ENCODE results near the gene GSN. TPM values are rescaled to one million over a fixed set of nuclear protein-coding genes. Genes with fewer than 3 reads are reported as not detected.

GSN gene
- total and polyA plus RNA-seq, 11 donors: 379 to 2,088 (median 689) TPM

DNA sequence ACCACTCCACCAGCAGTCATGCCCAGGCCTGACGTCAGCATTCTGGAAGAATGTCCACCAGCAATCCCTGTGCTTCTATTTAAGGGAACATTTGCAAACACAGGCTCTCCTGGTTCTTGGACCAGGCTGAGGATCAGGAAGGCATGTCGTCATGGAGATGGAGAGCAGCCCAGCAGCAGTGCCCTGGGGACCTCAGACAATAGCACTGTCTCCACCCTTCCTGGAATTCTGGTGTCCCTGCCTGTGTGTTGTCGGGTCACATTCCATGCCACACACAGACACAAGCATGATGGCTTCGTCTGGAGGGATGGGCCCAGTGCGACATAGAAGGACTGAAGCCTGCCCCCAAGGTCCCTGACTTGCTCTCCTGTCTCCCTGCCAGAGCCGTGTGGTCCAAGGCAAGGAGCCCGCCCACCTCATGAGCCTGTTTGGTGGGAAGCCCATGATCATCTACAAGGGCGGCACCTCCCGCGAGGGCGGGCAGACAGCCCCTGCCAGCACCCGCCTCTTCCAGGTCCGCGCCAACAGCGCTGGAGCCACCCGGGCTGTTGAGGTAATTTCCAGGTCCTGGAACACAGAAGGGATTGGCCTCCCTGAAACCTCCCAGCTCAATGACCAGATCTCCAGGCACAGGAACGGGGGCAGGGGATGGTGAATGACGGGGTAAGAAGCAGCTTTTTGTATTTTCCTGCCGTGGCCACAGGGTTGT lies 58.3 kb downstream of the GSN start:
- H3K9me3 ChIP-seq: no peaks in the 10 kb centered on the region
- DNase-seq: peak; percentile 89 to 95 (median 92)
- H3K4me1 ChIP-seq: peaks cover 6 to 94% (median 54%) of the 10 kb centered on the region in 12 donors
- 33 to 60% (median 44%) methylated on average over 18 to 19 of the region's 19 CpGs for WGBS, 4 donors
- TF ChIP-seq, protein P1, sequence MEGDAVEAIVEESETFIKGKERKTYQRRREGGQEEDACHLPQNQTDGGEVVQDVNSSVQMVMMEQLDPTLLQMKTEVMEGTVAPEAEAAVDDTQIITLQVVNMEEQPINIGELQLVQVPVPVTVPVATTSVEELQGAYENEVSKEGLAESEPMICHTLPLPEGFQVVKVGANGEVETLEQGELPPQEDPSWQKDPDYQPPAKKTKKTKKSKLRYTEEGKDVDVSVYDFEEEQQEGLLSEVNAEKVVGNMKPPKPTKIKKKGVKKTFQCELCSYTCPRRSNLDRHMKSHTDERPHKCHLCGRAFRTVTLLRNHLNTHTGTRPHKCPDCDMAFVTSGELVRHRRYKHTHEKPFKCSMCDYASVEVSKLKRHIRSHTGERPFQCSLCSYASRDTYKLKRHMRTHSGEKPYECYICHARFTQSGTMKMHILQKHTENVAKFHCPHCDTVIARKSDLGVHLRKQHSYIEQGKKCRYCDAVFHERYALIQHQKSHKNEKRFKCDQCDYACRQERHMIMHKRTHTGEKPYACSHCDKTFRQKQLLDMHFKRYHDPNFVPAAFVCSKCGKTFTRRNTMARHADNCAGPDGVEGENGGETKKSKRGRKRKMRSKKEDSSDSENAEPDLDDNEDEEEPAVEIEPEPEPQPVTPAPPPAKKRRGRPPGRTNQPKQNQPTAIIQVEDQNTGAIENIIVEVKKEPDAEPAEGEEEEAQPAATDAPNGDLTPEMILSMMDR (IDR thresholded peaks at IDR 0.05): no peak
- peak in 1 of 2 donors; percentile 40 for TF ChIP-seq POLR2A (IDR thresholded peaks at IDR 0.05)
- peak; percentile 89 to 94 (median 94) for ATAC-seq
- peak overlapping the region in 3 of 12 donors; percentile 9 to 29 (median 22) for H3K4me3 ChIP-seq
- intact Hi-C loops (cut with DNase I): loop anchor here in 4 of 10 donors (1.0 to 2.0 kb wide), 4 partner anchors 19 to 44 kb away; partner anchors contain the start of gene STOM (in 2 of the 4)
- peak overlapping the region; percentile 80 to 98 (median 93) for H3K27ac ChIP-seq
- H3K36me3 ChIP-seq: peaks cover 0 to 100% (median 97%) of the 10 kb centered on the region in 9 donors
- no peaks in the 10 kb centered on the region for H3K27me3 ChIP-seq

- ATAC-seq (no peak), DNase-seq (peak in 1 of 5 donors; percentile 25)
- WGBS, 4 donors: 80 to 90% (median 84%) methylated on average over 10 to 11 of the region's 11 CpGs
- Histone ChIP-seq H3K4me1 (peaks cover 6 to 98% (median 52%) of the 10 kb centered on the region in 12 donors), H3K27me3 (no peaks in the 10 kb centered on the region), H3K36me3 (peaks cover 0 to 100% (median 97%) of the 10 kb centered on the region in 9 donors), H3K4me3 (peak overlapping the region in 3 of 12 donors; percentile 9 to 29 (median 22)), H3K9me3 (no peaks in the 10 kb centered on the region), H3K27ac (peak overlapping the region; percentile 80 to 98 (median 93))
- TF ChIP-seq, protein P1 (IDR thresholded peaks at IDR 0.05): no peak
- no peak for TF ChIP-seq POLR2A (IDR thresholded peaks at IDR 0.05)
- intact Hi-C loops (cut with DNase I): loop anchor here in 4 of 10 donors (1.0 to 2.0 kb wide), 4 partner anchors 18 to 43 kb away; partner anchors contain the start of gene STOM (in 2 of the 4)
These were observed 59.1 kb downstream of the GSN start for GRCh38 chr9:121326901-121327613.

GRCh38 chr9:121328476-121328875 lies 60.5 kb downstream of the GSN start:
- no peaks in the 10 kb centered on the region for H3K9me3 ChIP-seq
- H3K4me1 ChIP-seq: peaks cover 6 to 97% (median 55%) of the 10 kb centered on the region in 12 donors
- no peaks in the 10 kb centered on the region for H3K27me3 ChIP-seq
- H3K36me3 ChIP-seq: peaks cover 0 to 99% (median 97%) of the 10 kb centered on the region in 9 donors
- ATAC-seq (no peak), DNase-seq (peak in 1 of 5 donors; percentile 14)
- H3K4me3 ChIP-seq: no peak overlapping the region
- TF ChIP-seq, protein P1 (IDR thresholded peaks at IDR 0.05): no peak
- no peak for TF ChIP-seq POLR2A (IDR thresholded peaks at IDR 0.05)
- intact Hi-C loops (cut with DNase I): loop anchor here in 1 of 10 donors (2.0 kb wide), 1 partner anchor 20 kb away; no protein-coding TSS in a partner anchor
- WGBS, 4 donors: 78 to 82% (median 79%) methylated on average over 8 of the region's 8 CpGs
- peak overlapping the region; percentile 42 to 98 (median 93) for H3K27ac ChIP-seq

All from heart left ventricle (tissue), 16 donors.